Prostate gland (tissue), 2 donors: Measurements from ENCODE around the gene MUC6. TPM values are rescaled to one million over a fixed set of nuclear protein-coding genes. Genes with fewer than 3 reads are reported as not detected.

ENCODE experiments used
- DNase-seq: peaks from one replicate; pipeline ENCODE4 v3.0.0-alpha.2; 2019; ENCODE audit warnings: low spot score
- H3K27ac ChIP-seq, 2 donors: fragments of 200-600 bp; sonication (generic); 2 replicates each; pipeline ENCODE4 v1.5.1; 2017 to 2019
- H3K27me3 ChIP-seq: fragments of 200-600 bp; sonication (generic); replicated peaks from 2 replicates; pipeline ENCODE4 v1.5.1; 2019; ENCODE audit not compliant: insufficient read depth
- H3K36me3 ChIP-seq, 2 donors: fragments of 200-600 bp; sonication (generic); 1 replicate in 1 of 2; 2 replicates in 1 of 2; pipeline versions ENCODE4 v1.5.1 to v1.8.1; 2017 to 2019
- H3K4me1 ChIP-seq: fragments of 200-600 bp; sonication (generic); replicated peaks from 2 replicates; pipeline ENCODE4 v1.5.1; 2019
- H3K4me3 ChIP-seq, 2 donors: fragments of 200-600 bp; sonication (generic); 2 replicates each; pipeline ENCODE4 v1.5.1; 2017 to 2019
- H3K9me3 ChIP-seq: fragments of 200-600 bp; sonication (generic); 2 replicates; pipeline ENCODE4 v1.5.1; 2017
- POLR2A ChIP-seq: fragments of 450-650 bp; IDR thresholded peaks from one replicate; pipeline ENCODE4 v1.6.1; 2016; ENCODE audit warnings: antibody characterized with exemption, mild to moderate bottlenecking
- POLR2AphosphoS5 ChIP-seq: sonication (generic); formaldehyde crosslinking; IDR thresholded peaks from one replicate; pipeline ENCODE4 v1.6.1; 2017; ENCODE audit warnings: antibody characterized with exemption
- WGBS: methylation state at CpG from one replicate; pipeline ENCODE4 v1.1.5; 2018; 5-methylcytosine and 5-hydroxymethylcytosine counted together
- intact Hi-C: fragments of 100-400 bp; cut with DNase I; formaldehyde crosslinking; loops from one replicate; pipeline ENCODE4 v1.14.2; 2022
- total RNA-seq, 2 donors: library from RNA; depleted of rRNA; stranded (reverse); fragments of >200 nt; gene quantifications; one replicate each; pipeline ENCODE4 v1.1.0, GENCODE V29; 2016
- TF ChIP-seq, protein P1 (sequence below), 4 experiments: fragments of 200-600 bp in 2 of 4; fragments of 450-650 bp in 2 of 4; sonication (generic) in 2 of 4; IDR thresholded peaks; 1 replicate in 3 of 4; 2 replicates in 1 of 4; pipeline ENCODE4 v1.5.1; 2016 to 2019; ENCODE audit warnings: antibody characterized with exemption in 4 of 4, mild to moderate bottlenecking in 2 of 4, moderate library complexity in 2 of 4

MUC6 gene
- total RNA-seq, 2 donors from 2014 or later = 0.74 to 2.3 TPM

DNA sequence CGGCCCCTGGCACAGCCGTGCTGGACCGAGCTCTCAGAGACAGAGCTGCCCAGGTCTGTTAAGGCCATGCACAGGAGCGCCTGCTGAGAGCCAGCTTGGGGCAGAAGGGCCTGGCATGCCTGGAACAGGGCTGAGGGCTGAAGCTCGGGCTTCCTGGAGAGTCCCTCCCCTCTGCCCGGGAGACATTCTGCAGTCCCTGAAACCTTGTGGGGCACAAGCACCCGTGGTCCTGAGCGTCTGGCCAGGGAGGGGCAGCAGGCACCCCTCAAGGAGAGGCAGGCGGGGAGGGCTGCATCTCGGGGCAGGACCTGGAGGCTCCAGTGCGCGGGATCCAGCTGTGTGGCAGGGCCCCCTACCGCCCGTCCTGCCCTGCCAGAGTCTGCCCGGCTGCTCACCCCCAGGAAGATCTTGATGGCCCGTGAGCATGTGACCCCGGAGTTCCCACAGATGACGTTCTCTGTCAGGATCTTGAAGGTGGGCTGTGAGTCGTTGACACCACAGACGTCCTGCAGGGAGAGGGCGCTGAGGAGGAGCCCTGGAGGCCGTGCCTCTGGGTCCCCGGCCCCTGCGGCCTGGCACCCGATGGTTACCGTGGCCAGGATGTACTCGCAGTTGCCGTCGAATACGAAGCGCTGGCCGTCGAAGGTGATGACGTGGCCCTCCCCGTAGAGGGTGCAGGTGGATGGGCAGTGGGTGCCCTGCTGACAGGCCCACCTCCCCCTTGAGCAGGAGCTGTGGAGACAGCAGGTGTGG is 10.9 kb downstream of the MUC6 start:
- intact Hi-C loops = no loop called here
- no peaks in the 10 kb centered on the region for H3K9me3 ChIP-seq
- no peak overlapping the region for H3K27ac ChIP-seq
- TF ChIP-seq, protein P1, sequence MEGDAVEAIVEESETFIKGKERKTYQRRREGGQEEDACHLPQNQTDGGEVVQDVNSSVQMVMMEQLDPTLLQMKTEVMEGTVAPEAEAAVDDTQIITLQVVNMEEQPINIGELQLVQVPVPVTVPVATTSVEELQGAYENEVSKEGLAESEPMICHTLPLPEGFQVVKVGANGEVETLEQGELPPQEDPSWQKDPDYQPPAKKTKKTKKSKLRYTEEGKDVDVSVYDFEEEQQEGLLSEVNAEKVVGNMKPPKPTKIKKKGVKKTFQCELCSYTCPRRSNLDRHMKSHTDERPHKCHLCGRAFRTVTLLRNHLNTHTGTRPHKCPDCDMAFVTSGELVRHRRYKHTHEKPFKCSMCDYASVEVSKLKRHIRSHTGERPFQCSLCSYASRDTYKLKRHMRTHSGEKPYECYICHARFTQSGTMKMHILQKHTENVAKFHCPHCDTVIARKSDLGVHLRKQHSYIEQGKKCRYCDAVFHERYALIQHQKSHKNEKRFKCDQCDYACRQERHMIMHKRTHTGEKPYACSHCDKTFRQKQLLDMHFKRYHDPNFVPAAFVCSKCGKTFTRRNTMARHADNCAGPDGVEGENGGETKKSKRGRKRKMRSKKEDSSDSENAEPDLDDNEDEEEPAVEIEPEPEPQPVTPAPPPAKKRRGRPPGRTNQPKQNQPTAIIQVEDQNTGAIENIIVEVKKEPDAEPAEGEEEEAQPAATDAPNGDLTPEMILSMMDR (IDR thresholded peaks at IDR 0.05) = no peak
- TF ChIP-seq POLR2A (no peak), POLR2AphosphoS5 (no peak)
- WGBS = 70% methylated on average over 23 of the region's 35 CpGs
- H3K4me3 ChIP-seq = no peak overlapping the region
- DNase-seq = no peak
- H3K36me3 ChIP-seq = no peaks in the 10 kb centered on the region
- H3K27me3 ChIP-seq = no peaks in the 10 kb centered on the region
- H3K4me1 ChIP-seq = no peaks in the 10 kb centered on the region

DNA sequence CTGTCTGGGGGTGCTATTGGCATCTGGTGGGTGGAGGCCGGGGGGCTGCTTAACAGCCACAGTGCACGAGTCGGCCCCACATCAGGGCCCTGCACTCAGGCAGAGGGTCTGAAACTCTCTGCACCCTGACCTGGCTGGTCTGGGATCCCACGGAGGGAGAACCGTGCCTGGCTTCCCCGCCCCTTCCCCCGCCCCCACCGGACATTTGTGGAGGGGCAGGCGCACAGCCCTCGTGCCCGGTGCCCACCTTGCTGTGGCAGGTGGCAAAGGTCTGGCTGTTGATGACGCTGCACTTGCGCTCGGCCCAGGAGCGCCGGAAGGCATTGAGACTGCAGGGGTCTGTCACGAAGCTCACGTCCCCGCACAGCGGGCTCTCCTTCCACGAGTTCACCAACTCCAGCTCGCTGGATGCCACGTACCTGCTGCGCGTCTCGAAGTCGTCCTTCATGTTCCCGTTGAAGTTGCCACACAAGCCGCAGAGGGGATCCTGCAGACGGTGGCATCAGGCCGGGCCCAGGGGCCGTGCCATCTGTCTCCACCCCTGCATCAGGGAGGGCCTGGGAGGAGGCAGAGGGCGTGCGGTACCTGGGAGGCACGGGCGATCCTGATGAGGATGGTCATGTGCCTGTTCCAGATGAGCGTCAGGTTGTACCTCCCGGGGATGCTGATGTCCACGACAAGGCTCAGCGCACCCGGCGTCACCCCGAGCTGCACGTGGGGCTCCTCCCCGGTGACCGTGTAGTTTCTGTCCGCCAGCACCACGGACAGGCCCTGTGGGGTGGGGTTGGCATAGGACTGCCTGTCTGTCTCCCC is 11.7 kb downstream of the MUC6 start:
- TF ChIP-seq POLR2A (no peak), POLR2AphosphoS5 (no peak)
- TF ChIP-seq, protein P1 (IDR thresholded peaks at IDR 0.05) = no peak
- no peak overlapping the region for H3K4me3 ChIP-seq
- WGBS = 85% methylated on average over 40 of the region's 48 CpGs
- H3K36me3 ChIP-seq = no peaks in the 10 kb centered on the region
- no peak overlapping the region for H3K27ac ChIP-seq
- DNase-seq = no peak
- H3K4me1 ChIP-seq = no peaks in the 10 kb centered on the region
- H3K27me3 ChIP-seq = no peaks in the 10 kb centered on the region
- intact Hi-C loops = no loop called here
- no peaks in the 10 kb centered on the region for H3K9me3 ChIP-seq

DNA sequence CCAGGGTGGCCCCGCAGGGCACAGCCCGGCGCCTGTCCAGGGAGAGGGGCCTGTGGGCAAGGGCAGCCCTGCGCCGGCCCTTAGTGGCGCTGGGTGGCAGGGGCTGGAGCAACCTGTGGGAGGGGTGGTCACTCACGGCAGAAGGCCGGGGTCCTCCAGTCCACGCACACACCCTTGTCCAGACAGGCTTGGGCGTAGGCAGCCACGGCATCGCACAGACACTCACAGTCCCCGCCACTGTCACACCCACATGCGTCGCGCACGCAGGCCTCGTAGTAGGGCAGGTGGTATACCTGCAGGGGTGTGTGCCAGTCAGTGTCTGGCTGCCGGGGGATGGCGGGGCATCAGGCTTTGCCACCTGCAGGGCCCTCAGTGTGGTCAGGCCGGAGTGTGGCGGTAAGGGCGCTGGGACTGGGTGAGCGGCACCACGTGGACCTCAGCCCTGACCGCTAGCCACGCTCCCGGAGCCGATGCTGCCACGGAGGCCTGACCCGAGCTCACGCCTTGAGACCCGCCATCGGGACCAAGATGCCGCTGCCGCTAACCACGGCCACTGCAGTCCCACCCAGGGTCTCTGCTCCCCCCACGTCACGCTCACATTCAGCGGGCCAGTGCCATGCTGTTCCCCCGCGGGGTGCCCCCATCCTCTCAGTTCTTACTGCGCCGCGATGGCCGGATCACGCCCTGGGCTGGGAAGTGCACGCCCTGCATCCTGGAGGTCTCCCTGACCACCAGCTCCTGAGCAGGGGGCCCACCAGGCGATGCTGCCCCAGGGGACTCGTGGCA is 12.5 kb downstream of the MUC6 start:
- Histone ChIP-seq H3K4me1 (no peaks in the 10 kb centered on the region), H3K9me3 (no peaks in the 10 kb centered on the region), H3K27ac (no peak overlapping the region), H3K36me3 (no peaks in the 10 kb centered on the region), H3K4me3 (no peak overlapping the region), H3K27me3 (no peaks in the 10 kb centered on the region)
- WGBS = 91% methylated on average over 44 of the region's 50 CpGs
- DNase-seq = no peak
- intact Hi-C loops = no loop called here
- TF ChIP-seq POLR2A (no peak), POLR2AphosphoS5 (no peak)
- TF ChIP-seq, protein P1 (IDR thresholded peaks at IDR 0.05) = no peak

DNA sequence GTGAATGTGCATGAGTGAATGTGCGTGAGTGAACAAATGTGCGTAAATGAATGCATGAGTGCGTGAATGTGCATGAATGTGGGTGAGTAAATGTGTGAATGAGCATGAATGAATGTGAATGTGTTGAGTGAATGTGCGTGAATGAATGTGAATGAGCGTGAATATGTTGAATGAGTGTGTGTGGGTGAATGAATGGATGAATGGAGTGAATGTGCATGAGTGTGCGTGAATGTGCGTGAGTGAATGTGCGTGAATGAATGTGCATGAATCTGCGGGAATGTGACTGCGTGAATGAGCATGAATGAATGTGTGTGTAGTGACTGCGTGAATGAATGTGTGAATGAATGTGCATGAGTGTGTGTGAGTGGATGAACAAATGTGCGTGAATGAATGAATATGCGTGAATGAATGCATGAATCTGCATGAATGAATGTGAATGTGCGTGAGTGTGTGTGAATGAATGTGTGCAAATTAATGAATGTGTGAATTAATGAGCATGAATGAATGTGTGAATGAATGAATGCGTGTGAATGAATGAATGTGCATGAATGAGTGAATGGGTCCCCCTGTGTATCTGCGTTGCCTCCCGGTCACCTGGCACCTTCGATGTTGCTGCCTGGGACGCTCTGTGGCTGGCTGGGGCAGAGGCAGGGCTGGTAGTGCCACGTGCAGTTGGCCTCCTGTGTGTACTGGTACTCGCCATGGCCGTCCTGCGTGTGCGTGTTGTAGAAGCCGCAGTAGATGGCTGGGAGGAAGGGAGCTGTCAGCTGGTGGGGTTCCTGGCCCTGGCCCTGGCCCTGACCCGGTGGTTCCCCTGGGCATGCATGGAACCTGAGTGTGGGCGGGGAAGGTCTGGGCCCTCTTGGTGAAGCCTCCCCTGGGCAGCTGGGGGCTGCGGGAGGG is 13.4 kb downstream of the MUC6 start:
- Histone ChIP-seq H3K4me1 (no peaks in the 10 kb centered on the region), H3K36me3 (no peaks in the 10 kb centered on the region), H3K4me3 (no peak overlapping the region), H3K27me3 (no peaks in the 10 kb centered on the region), H3K9me3 (no peaks in the 10 kb centered on the region), H3K27ac (no peak overlapping the region)
- no peak for DNase-seq
- TF ChIP-seq, protein P1 (IDR thresholded peaks at IDR 0.05) = no peak
- TF ChIP-seq POLR2AphosphoS5 (no peak), POLR2A (no peak)
- intact Hi-C loops = no loop called here
- 91% methylated on average over 28 of the region's 28 CpGs for WGBS
